Measurements from ENCODE around the gene HHAT. TPM values are rescaled to one million over a fixed set of nuclear protein-coding genes. Genes with fewer than 3 reads are reported as not detected.

HHAT gene
- total RNA-seq, 1 donor from 2014 or later: 6.9 TPM

DNA sequence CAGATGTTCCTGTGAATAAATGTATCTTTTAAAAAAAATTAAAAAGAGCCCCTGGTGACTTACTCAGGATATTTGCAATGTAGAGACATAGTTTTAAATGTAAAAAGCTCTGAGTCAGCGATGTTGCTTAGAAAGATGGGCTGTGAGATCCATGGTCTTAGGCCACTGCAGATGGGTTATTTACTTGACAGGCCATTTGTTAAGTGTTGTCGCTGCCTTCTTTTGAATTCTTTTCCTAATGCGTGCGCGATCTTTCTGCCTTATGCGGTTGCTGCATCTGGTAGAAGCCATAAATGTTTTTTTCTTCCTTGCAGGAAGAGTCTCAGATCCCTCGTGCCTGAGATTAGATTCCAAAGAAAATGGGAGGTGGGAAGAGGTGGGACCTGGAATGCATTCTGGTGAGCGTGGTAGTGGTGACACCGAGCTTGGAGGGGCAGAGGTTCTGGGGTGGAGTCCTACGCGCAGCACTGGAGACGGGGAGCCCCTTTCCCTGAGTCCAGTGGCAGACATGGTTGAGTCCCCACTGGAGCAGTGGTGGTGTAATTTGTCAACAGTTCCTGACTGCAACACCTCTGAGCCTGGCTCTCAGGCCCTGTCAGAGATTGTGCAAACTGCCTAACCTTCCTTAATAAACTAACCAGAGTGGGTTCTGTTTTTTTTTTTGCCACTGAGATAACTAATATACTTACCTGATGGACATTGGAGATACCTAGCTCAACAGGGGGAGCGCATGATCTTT lies 197.2 kb downstream of the HHAT start:
- Mint-ChIP-seq H3K9me3 (no peaks in the 10 kb centered on the region), H3K36me3 (ENCODE audit: low read depth) (no peaks in the 10 kb centered on the region), H3K4me1 (peaks cover 14% of the 10 kb centered on the region), H3K4me3 (no peak overlapping the region), H3K27me3 (ENCODE audit: low read depth) (peaks cover 2% of the 10 kb centered on the region), H3K27ac (ENCODE audit: unreplicated experiment) (no peak overlapping the region)
- no peak for DNase-seq (ENCODE audit: low read depth, low spot score)
- TF ChIP-seq, protein P1, sequence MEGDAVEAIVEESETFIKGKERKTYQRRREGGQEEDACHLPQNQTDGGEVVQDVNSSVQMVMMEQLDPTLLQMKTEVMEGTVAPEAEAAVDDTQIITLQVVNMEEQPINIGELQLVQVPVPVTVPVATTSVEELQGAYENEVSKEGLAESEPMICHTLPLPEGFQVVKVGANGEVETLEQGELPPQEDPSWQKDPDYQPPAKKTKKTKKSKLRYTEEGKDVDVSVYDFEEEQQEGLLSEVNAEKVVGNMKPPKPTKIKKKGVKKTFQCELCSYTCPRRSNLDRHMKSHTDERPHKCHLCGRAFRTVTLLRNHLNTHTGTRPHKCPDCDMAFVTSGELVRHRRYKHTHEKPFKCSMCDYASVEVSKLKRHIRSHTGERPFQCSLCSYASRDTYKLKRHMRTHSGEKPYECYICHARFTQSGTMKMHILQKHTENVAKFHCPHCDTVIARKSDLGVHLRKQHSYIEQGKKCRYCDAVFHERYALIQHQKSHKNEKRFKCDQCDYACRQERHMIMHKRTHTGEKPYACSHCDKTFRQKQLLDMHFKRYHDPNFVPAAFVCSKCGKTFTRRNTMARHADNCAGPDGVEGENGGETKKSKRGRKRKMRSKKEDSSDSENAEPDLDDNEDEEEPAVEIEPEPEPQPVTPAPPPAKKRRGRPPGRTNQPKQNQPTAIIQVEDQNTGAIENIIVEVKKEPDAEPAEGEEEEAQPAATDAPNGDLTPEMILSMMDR (conservative IDR thresholded peaks at IDR 0.05): no peak

DNA sequence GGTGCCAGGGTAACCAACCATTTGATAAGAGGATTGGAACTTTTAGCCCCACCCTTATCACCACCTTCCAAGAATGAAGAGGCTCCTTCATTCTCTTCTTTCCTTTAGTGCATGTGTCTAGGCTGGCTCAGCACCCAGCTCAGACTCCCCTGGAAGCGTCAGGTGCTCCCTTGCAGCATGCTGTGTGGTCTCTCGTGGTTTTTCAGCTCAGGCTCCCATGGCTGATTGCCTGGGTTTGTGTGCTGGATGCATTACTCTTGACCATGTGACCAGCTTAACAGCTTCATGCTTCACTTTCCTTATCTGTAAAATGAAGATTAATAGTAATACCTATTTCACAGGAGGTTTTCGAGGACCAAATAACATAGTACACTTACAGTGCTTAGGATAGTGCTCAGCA lies 198.4 kb downstream of the HHAT start:
- Mint-ChIP-seq H3K9me3 (no peaks in the 10 kb centered on the region), H3K4me3 (no peak overlapping the region), H3K27me3 (ENCODE audit: low read depth) (no peaks in the 10 kb centered on the region), H3K27ac (ENCODE audit: unreplicated experiment) (no peak overlapping the region), H3K36me3 (ENCODE audit: low read depth) (no peaks in the 10 kb centered on the region), H3K4me1 (peaks cover 14% of the 10 kb centered on the region)
- no peak for DNase-seq (ENCODE audit: low read depth, low spot score)
- TF ChIP-seq, protein P1 (conservative IDR thresholded peaks at IDR 0.05): no peak

DNA sequence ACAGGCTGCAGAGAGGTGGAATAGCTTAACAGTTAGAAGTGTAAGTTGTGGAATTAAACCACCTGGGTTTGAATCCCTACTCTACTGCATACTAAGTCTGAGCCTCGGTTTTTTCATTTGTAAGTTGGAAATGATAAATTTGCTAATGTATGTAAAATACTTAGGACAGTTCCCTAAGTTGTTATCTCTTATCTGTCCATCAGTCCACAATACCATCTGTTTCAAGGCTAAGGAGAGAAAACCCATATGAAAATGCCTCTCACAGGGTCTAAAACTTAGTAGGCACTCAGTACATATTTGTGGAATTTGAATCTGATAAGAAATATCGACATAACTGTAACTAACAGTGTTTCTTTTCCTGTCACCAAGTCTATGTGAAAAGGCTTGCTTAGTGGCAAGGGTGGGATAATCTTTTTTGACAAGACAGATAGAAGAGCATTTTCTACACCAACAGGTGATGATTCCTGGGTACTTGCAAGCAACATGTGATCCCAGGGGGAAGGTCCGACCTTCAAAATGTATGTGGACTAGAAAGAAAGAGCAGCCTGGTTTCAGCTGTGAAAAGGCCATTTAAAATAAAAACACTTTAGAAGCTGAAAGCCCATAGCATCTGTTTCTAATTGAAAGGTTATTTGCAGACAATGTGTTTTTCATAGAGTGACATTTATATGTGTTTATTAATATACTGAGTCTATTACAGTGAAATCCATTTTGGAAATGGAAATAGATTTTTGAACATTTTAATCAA lies 202.9 kb downstream of the HHAT start:
- DNase-seq (ENCODE audit: low read depth, low spot score): no peak
- TF ChIP-seq, protein P1 (conservative IDR thresholded peaks at IDR 0.05): no peak
- no peaks in the 10 kb centered on the region for H3K9me3 Mint-ChIP-seq
- H3K27me3 Mint-ChIP-seq (ENCODE audit: low read depth): no peaks in the 10 kb centered on the region
- no peak overlapping the region for H3K27ac Mint-ChIP-seq (ENCODE audit: unreplicated experiment)
- no peaks in the 10 kb centered on the region for H3K36me3 Mint-ChIP-seq (ENCODE audit: low read depth)
- H3K4me3 Mint-ChIP-seq: no peak overlapping the region
- H3K4me1 Mint-ChIP-seq: peaks cover 12% of the 10 kb centered on the region

DNA sequence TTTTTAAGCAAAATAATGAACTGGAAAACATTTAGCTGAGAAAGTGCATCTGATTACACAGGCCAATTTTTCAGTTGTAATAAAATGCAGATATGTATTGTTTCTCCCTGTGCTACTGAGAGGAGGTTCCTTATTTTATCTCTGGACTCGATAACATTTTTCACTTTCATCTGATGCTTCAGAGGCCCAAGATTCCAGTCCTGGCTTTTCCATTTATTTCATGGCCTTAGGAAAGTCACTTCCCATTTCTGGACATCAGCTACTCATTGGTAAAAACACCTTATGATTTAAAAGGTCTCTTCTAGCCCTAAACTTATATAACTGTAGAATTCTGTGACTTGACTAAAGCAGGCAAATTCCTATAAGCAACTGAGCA lies 203.5 kb downstream of the HHAT start:
- DNase-seq (ENCODE audit: low read depth, low spot score): no peak
- TF ChIP-seq, protein P1 (conservative IDR thresholded peaks at IDR 0.05): no peak
- Mint-ChIP-seq H3K9me3 (no peaks in the 10 kb centered on the region), H3K27me3 (ENCODE audit: low read depth) (no peaks in the 10 kb centered on the region), H3K4me3 (no peak overlapping the region), H3K4me1 (peaks cover 10% of the 10 kb centered on the region), H3K27ac (ENCODE audit: unreplicated experiment) (no peak overlapping the region), H3K36me3 (ENCODE audit: low read depth) (no peaks in the 10 kb centered on the region)

DNA sequence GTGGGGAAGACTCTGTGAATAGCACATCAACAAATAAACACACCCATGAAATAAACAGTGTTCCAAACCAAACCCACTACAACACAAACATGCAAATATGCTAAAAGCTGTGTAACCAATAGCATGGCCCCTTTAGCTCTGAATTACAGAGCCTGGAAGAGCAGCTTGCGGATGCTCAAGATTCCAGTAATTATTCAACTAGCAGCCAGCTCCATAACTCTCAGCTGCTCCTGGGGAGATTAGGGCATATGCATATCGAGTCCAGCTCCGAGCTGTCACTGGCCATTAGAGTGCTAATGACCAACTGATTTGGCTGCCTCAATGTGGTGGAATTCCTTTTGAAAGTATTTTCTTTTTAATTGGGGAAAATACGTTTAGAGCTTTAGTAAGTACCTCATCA lies 207.1 kb downstream of the HHAT start:
- no peak for DNase-seq (ENCODE audit: low read depth, low spot score)
- Mint-ChIP-seq H3K27ac (ENCODE audit: unreplicated experiment) (no peak overlapping the region), H3K9me3 (no peaks in the 10 kb centered on the region), H3K4me3 (no peak overlapping the region), H3K4me1 (peaks cover 10% of the 10 kb centered on the region), H3K36me3 (ENCODE audit: low read depth) (no peaks in the 10 kb centered on the region), H3K27me3 (ENCODE audit: low read depth) (no peaks in the 10 kb centered on the region)
- TF ChIP-seq, protein P1 (conservative IDR thresholded peaks at IDR 0.05): no peak

Measured in neural crest cell (in vitro differentiated cells).